GM23338 (cell line): ENCODE measurements around the gene DCAF16. TPM values are rescaled to one million over a fixed set of nuclear protein-coding genes. Genes with fewer than 3 reads are reported as not detected.

Experiments used
- ATAC-seq: fragments of 200-7000 bp; cut with Tn5 transposase; 3 replicates; pipeline ENCODE4 v1.9.1; 2020
- DNase-seq: peaks from one replicate; pipeline ENCODE4 v3.0.0-alpha.2; 2015; ENCODE audit warnings: low spot score
- H2AFZ ChIP-seq: fragments of 200-600 bp; sonication (generic); 2 replicates; pipeline ENCODE4 v1.8.0; 2016; ENCODE audit warnings: antibody characterized with exemption, mild to moderate bottlenecking, moderate library complexity
- H3F3A ChIP-seq: fragments of 200-600 bp; sonication (generic); replicated peaks from 2 replicates; pipeline ENCODE4 v1.8.0; 2017; ENCODE audit warnings: antibody characterized with exemption, mixed run types, low read depth
- H3K27ac ChIP-seq: fragments of 200-600 bp; sonication (generic); 2 replicates; pipeline ENCODE4 v1.6.1; 2016; ENCODE audit warnings: low read depth
- H3K27me3 ChIP-seq: fragments of 200-600 bp; sonication (generic); 2 replicates; pipeline ENCODE4 v1.8.0; 2016; ENCODE audit warnings: mild to moderate bottlenecking, mixed run types, moderate library complexity; ENCODE audit not compliant: insufficient read depth
- H3K36me3 ChIP-seq: fragments of 200-600 bp; sonication (generic); 2 replicates; pipeline ENCODE4 v1.8.0; 2016; ENCODE audit warnings: mild to moderate bottlenecking; ENCODE audit not compliant: insufficient read depth
- H3K4me1 ChIP-seq: fragments of 200-600 bp; sonication (generic); 2 replicates; pipeline ENCODE4 v1.8.0; 2016; ENCODE audit warnings: mild to moderate bottlenecking, moderate library complexity; ENCODE audit not compliant: insufficient read depth
- H3K4me2 ChIP-seq: fragments of 200-600 bp; sonication (generic); 2 replicates; pipeline ENCODE4 v1.7.1; 2017; ENCODE audit warnings: mixed run types
- H3K4me3 ChIP-seq: fragments of 200-600 bp; sonication (generic); 2 replicates; pipeline ENCODE4 v1.6.1; 2016; ENCODE audit warnings: mixed run types
- H3K79me2 ChIP-seq: fragments of 200-600 bp; sonication (generic); replicated peaks from 2 replicates; pipeline ENCODE4 v1.8.0; 2017; ENCODE audit warnings: mild to moderate bottlenecking; ENCODE audit not compliant: insufficient read depth
- H3K9me2 ChIP-seq: fragments of 200-600 bp; sonication (generic); 2 replicates; pipeline ENCODE4 v1.8.0; 2017; ENCODE audit not compliant: insufficient read depth
- H4K20me1 ChIP-seq: fragments of 200-600 bp; sonication (generic); replicated peaks from 2 replicates; pipeline ENCODE4 v1.8.0; 2017; ENCODE audit warnings: mild to moderate bottlenecking; ENCODE audit not compliant: insufficient read depth
- H3K27ac Mint-ChIP-seq: 2 replicates; pipeline ENCODE4 v1.8.0; 2020; ENCODE audit warnings: inconsistent platforms, mild to moderate bottlenecking, moderate library complexity, mixed read lengths
- H3K27me3 Mint-ChIP-seq: 3 replicates; pipeline ENCODE4 v1.8.0; 2022; ENCODE audit warnings: low read depth, mild to moderate bottlenecking, moderate library complexity, mixed read lengths, inconsistent platforms; ENCODE audit not compliant: insufficient read depth, poor library complexity
- H3K36me3 Mint-ChIP-seq: 3 replicates; pipeline ENCODE4 v1.8.0; 2021; ENCODE audit warnings: low read depth, mild to moderate bottlenecking, inconsistent platforms, moderate library complexity, mixed read lengths
- H3K4me1 Mint-ChIP-seq: 3 replicates; pipeline ENCODE4 v1.8.0; 2020; ENCODE audit warnings: mild to moderate bottlenecking, inconsistent platforms, mixed read lengths
- H3K4me3 Mint-ChIP-seq: 3 replicates; pipeline ENCODE4 v1.8.0; 2021; ENCODE audit warnings: moderate library complexity, mild to moderate bottlenecking, inconsistent platforms, mixed read lengths
- H3K9me3 Mint-ChIP-seq: 3 replicates; pipeline ENCODE4 v1.8.0; 2020; ENCODE audit warnings: moderate library complexity, mild to moderate bottlenecking, inconsistent platforms, mixed read lengths
- EZH2 ChIP-seq: fragments of 200-600 bp; sonication (generic); IDR thresholded peaks from one replicate; pipeline ENCODE4 v1.8.0; 2017; ENCODE audit warnings: antibody characterized with exemption, mild to moderate bottlenecking, low read depth; ENCODE audit not compliant: unreplicated experiment
- JUNB ChIP-seq: IDR thresholded peaks from one replicate; pipeline ENCODE4 v1.6.1; 2016; ENCODE audit warnings: antibody characterized with exemption; ENCODE audit not compliant: unreplicated experiment
- NANOG ChIP-seq: IDR thresholded peaks from 2 replicates; pipeline ENCODE4 v1.6.1; 2016; ENCODE audit warnings: antibody characterized with exemption, borderline replicate concordance
- POLR2AphosphoS5 ChIP-seq: IDR thresholded peaks from 2 replicates; pipeline ENCODE4 v1.6.1; 2016; ENCODE audit warnings: antibody characterized with exemption, low read depth
- REST ChIP-seq: IDR thresholded peaks from one replicate; pipeline ENCODE4 v1.6.1; 2018; ENCODE audit warnings: antibody characterized with exemption; ENCODE audit not compliant: unreplicated experiment
- STAT1 ChIP-seq: IDR thresholded peaks from one replicate; pipeline ENCODE4 v1.6.1; 2016; ENCODE audit warnings: antibody characterized with exemption; ENCODE audit not compliant: unreplicated experiment
- ZNF331 ChIP-seq: fragments of 250-450 bp; sonication (Bioruptor Pico); IDR thresholded peaks from 2 replicates; pipeline ENCODE4 v1.5.0; 2020; ENCODE audit warnings: low read depth, mild to moderate bottlenecking, moderate library complexity
- polyA plus RNA-seq: library from polyadenylated mRNA; unstranded; fragments of >200 nt; fragmentation: Nextera tagmentation; extraction: Ambion mirVana; gene quantifications from 2 replicates; pipeline ENCODE4 v1.2.1, GENCODE V29; 2016
- total RNA-seq: library from RNA; depleted of rRNA; stranded (reverse); fragments of >200 nt; shearing (Covaris generic); gene quantifications from 2 replicates; pipeline ENCODE4 v1.2.3, GENCODE V29; 2014

Gene DCAF16
- total and polyA plus RNA-seq, 2 experiments from 2014 or later: 28.7 to 46.3 TPM

- DNase-seq (peak; percentile 40), ATAC-seq (peak; percentile 47)
- Histone ChIP-seq H3K27me3 (peaks cover 50% of the 10 kb centered on the region), H3K27ac (no peak overlapping the region), H4K20me1 (no peaks in the 10 kb centered on the region; the same call in 1 of the 2 replicates), H2AFZ (peak overlapping the region; percentile 97), H3K36me3 (no peaks in the 10 kb centered on the region), H3K4me2 (peak overlapping the region; percentile 90), H3F3A (no peaks in the 10 kb centered on the region), H3K4me1 (peaks cover 7% of the 10 kb centered on the region; the same call in 1 of the 2 replicates), H3K79me2 (no peaks in the 10 kb centered on the region), H3K9me2 (no peaks in the 10 kb centered on the region), H3K4me3 (peak overlapping the region; percentile 66)
- Mint-ChIP-seq H3K27me3 (peaks cover 38% of the 10 kb centered on the region), H3K27ac (no peak overlapping the region), H3K9me3 (peaks cover 4% of the 10 kb centered on the region; the same call in 1 of the 3 replicates), H3K36me3 (no peaks in the 10 kb centered on the region), H3K4me1 (peaks cover 12% of the 10 kb centered on the region; the same call in 2 of the 3 replicates), H3K4me3 (peak overlapping the region; percentile 78)
- TF ChIP-seq EZH2 (peak; percentile 52), STAT1 (no peak), JUNB (no peak), ZNF331 (CRISPR knock-in tag) (no peak)
These were observed 29.9 kb downstream of the DCAF16 start for GRCh38 chr4:17780501-17781299.

DNA sequence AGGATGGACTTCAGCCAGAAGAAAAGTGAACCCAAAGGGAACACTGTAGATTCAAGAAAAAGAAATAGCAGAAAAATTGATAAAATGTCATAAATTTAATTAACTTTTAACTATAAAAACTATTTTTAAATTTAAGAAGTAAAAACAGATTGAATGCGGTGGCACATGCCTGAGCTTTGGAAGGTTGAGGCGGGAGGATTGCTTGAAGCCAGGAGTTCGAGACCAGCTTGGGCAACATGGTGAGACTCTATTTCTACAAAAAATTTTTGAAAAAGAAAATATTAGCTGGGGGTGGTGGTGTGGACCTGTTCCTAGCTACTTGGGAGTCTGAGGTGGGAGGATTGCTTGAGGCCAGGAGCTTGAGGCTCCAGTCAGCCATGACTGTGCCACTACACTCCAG lies 32.1 kb downstream of the DCAF16 start:
- peaks cover 50% of the 10 kb centered on the region for H3K27me3 ChIP-seq
- H3K4me3 ChIP-seq: no peak overlapping the region
- peaks cover 7% of the 10 kb centered on the region; the same call in 1 of the 2 replicates for H3K4me1 ChIP-seq
- H3K9me2 ChIP-seq: no peaks in the 10 kb centered on the region
- no peaks in the 10 kb centered on the region for H3K36me3 ChIP-seq
- H3K79me2 ChIP-seq: no peaks in the 10 kb centered on the region
- H3F3A ChIP-seq: no peaks in the 10 kb centered on the region
- TF ChIP-seq NANOG (no peak), POLR2AphosphoS5 (no peak), REST (no peak), JUNB (no peak)
- no peak overlapping the region for H2AFZ ChIP-seq
- no peak overlapping the region for H3K27ac ChIP-seq
- H3K9me3 Mint-ChIP-seq: peaks cover 4% of the 10 kb centered on the region; the same call in 1 of the 3 replicates
- no peaks in the 10 kb centered on the region for H4K20me1 ChIP-seq
- H3K27ac Mint-ChIP-seq: no peak overlapping the region
- ATAC-seq (no peak), DNase-seq (no peak)
- H3K4me1 Mint-ChIP-seq: peaks cover 12% of the 10 kb centered on the region; the same call in 2 of the 3 replicates
- H3K36me3 Mint-ChIP-seq: no peaks in the 10 kb centered on the region
- H3K4me3 Mint-ChIP-seq: no peak overlapping the region
- H3K27me3 Mint-ChIP-seq: peaks cover 38% of the 10 kb centered on the region
- H3K4me2 ChIP-seq: no peak overlapping the region
